IMR-90 (cell line): Measurements from ENCODE around the gene CHST1. TPM values are rescaled to one million over a fixed set of nuclear protein-coding genes. Genes with fewer than 3 reads are reported as not detected.

Experiments used
- ATAC-seq: fragments of 200-7000 bp; cut with Tn5 transposase; 2 replicates; pipeline ENCODE4 v1.9.1; 2020; ENCODE audit warnings: low read depth, mild to moderate bottlenecking, moderate library complexity
- BruUV-seq: library from RNA; stranded (reverse); fragments of 400-500 nt; replicated peaks from 2 replicates; lab custom pipeline; 2021; lab: Mats Ljungman, UMichigan
- CTCF ChIA-PET: fragments of 300-600 bp; formaldehyde crosslinking; extraction: SDS; loops from one replicate; lab custom pipeline; 2021; ENCODE audit warnings: antibody characterized with exemption; lab: Yijun Ruan, JAX
- POLR2A ChIA-PET: fragments of 300-600 bp; sonication (Branson Sonifier 250); formaldehyde crosslinking; loops from one replicate; lab custom pipeline; 2022; ENCODE audit warnings: antibody characterized with exemption; ENCODE audit not compliant: unreplicated experiment; lab: Charles Lee
- DNase-seq: peaks from one replicate; pipeline ENCODE4 v3.0.0; 2013
- H2AFZ ChIP-seq: replicated peaks from 2 replicates; pipeline ENCODE3; 2013; ENCODE audit warnings: low read length, mild to moderate bottlenecking; ENCODE audit not compliant: poor library complexity
- H2AK5ac ChIP-seq: 2 replicates; pipeline ENCODE4 v1.6.1; 2013; ENCODE audit warnings: low read depth, low read length, inconsistent platforms
- H2AK9ac ChIP-seq: replicated peaks from 2 replicates; pipeline ENCODE3; 2013; ENCODE audit warnings: mild to moderate bottlenecking, low read depth, low read length, moderate library complexity; ENCODE audit not compliant: poor library complexity
- H2BK120ac ChIP-seq: 2 replicates; pipeline ENCODE4 v1.6.1; 2013; ENCODE audit warnings: low read depth, low read length, inconsistent platforms
- H2BK15ac ChIP-seq: 3 replicates; pipeline ENCODE4 v1.6.1; 2013; ENCODE audit warnings: low read depth, low read length, inconsistent platforms
- H2BK20ac ChIP-seq: 2 replicates; pipeline ENCODE4 v1.6.1; 2013; ENCODE audit warnings: low read depth, mild to moderate bottlenecking, inconsistent platforms, low read length, moderate library complexity
- H2BK5ac ChIP-seq: 2 replicates; pipeline ENCODE4 v1.6.1; 2013; ENCODE audit warnings: mild to moderate bottlenecking, low read depth, low read length, inconsistent platforms; ENCODE audit not compliant: poor library complexity, severe bottlenecking
- H3K14ac ChIP-seq: replicated peaks from 2 replicates; pipeline ENCODE4 v1.6.1; 2013; ENCODE audit warnings: low read depth, low read length, inconsistent platforms
- H3K18ac ChIP-seq: 2 replicates; pipeline ENCODE4 v1.6.1; 2013; ENCODE audit warnings: low read depth, low read length, control low read depth
- H3K23ac ChIP-seq: 2 replicates; pipeline ENCODE4 v1.6.1; 2013; ENCODE audit warnings: low read depth, low read length, inconsistent platforms
- H3K27ac ChIP-seq: 2 replicates; pipeline ENCODE4 v1.5.1; 2013; ENCODE audit warnings: mild to moderate bottlenecking, control low read depth, low read length; ENCODE audit not compliant: insufficient read depth
- H3K27me3 ChIP-seq: 2 replicates; pipeline ENCODE4 v1.6.1; 2013; ENCODE audit warnings: low read length; ENCODE audit not compliant: control insufficient read depth, insufficient read depth
- H3K36me3 ChIP-seq: 2 replicates; pipeline ENCODE4 v1.6.1; 2013; ENCODE audit warnings: low read length, mixed read lengths; ENCODE audit not compliant: control insufficient read depth, insufficient read depth
- H3K4ac ChIP-seq: 2 replicates; pipeline ENCODE4 v1.6.1; 2013; ENCODE audit warnings: low read depth, low read length, inconsistent platforms
- H3K4me1 ChIP-seq: 2 replicates; pipeline ENCODE4 v1.6.1; 2013; ENCODE audit warnings: low read length, mixed read lengths; ENCODE audit not compliant: control insufficient read depth, insufficient read depth
- H3K4me2 ChIP-seq: 2 replicates; pipeline ENCODE4 v1.6.1; 2013; ENCODE audit warnings: low read depth, mild to moderate bottlenecking, control low read depth, low read length, moderate library complexity
- H3K4me3 ChIP-seq: 2 replicates; pipeline ENCODE4 v1.5.1; 2013; ENCODE audit warnings: low read depth, mild to moderate bottlenecking, control low read depth, low read length, moderate library complexity; ENCODE audit not compliant: insufficient read depth
- H3K56ac ChIP-seq: 2 replicates; pipeline ENCODE4 v1.6.1; 2013; ENCODE audit warnings: low read length, inconsistent platforms; ENCODE audit not compliant: insufficient read depth; ENCODE audit errors: extremely low read depth
- H3K79me1 ChIP-seq, 2 experiments: 2 replicates each; pipeline ENCODE4 v1.6.1; 2013; ENCODE audit warnings: low read length in 2 of 2, inconsistent platforms in 1 of 2, low read depth in 1 of 2
- H3K9ac ChIP-seq: 2 replicates; pipeline ENCODE4 v1.6.1; 2013; ENCODE audit warnings: low read depth, low read length, control low read depth
- H3K9me1 ChIP-seq: 2 replicates; pipeline ENCODE4 v1.6.1; 2013; ENCODE audit warnings: low read length, inconsistent platforms; ENCODE audit not compliant: insufficient read depth
- H3K9me3 ChIP-seq: 2 replicates; pipeline ENCODE4 v1.6.1; 2013; ENCODE audit warnings: low read length; ENCODE audit not compliant: control insufficient read depth, insufficient read depth
- H4K20me1 ChIP-seq: 2 replicates; pipeline ENCODE4 v1.6.1; 2013; ENCODE audit warnings: low read length, inconsistent platforms; ENCODE audit not compliant: insufficient read depth
- H4K5ac ChIP-seq: 2 replicates; pipeline ENCODE4 v1.6.1; 2013; ENCODE audit warnings: mild to moderate bottlenecking, low read depth, low read length, control low read depth
- H4K8ac ChIP-seq, 2 experiments: 2 replicates each; pipeline ENCODE4 v1.6.1; 2013; ENCODE audit warnings: low read depth in 2 of 2, low read length in 2 of 2, control low read depth in 1 of 2, inconsistent platforms in 1 of 2
- H4K91ac ChIP-seq: 2 replicates; pipeline ENCODE4 v1.6.1; 2013; ENCODE audit warnings: low read depth, low read length, inconsistent platforms; ENCODE audit not compliant: insufficient read depth
- BHLHE40 ChIP-seq: fragments of 150-350 bp; IDR thresholded peaks from 2 replicates; pipeline ENCODE4 v1.6.1; 2016; ENCODE audit warnings: mild to moderate bottlenecking, low read depth, low read length
- CEBPB ChIP-seq: IDR thresholded peaks from 2 replicates; pipeline ENCODE4 v1.6.1; 2012; ENCODE audit warnings: low read depth, low read length, improper control_type of control experiment
- CHD1 ChIP-seq: IDR thresholded peaks from 2 replicates; pipeline ENCODE4 v1.6.1; 2012; ENCODE audit warnings: low read depth, low read length, improper control_type of control experiment
- ELK1 ChIP-seq: fragments of 150-350 bp; IDR thresholded peaks from 2 replicates; pipeline ENCODE4 v1.6.1; 2016; ENCODE audit warnings: low read depth, mild to moderate bottlenecking, low read length, moderate library complexity, borderline replicate concordance
- FOS ChIP-seq: fragments of 150-350 bp; IDR thresholded peaks from 2 replicates; pipeline ENCODE4 v1.6.1; 2016; ENCODE audit warnings: low read depth, low read length
- MAFK ChIP-seq: IDR thresholded peaks from 2 replicates; pipeline ENCODE4 v1.6.1; 2012; ENCODE audit warnings: low read depth, low read length, improper control_type of control experiment
- MXI1 ChIP-seq: IDR thresholded peaks from 2 replicates; pipeline ENCODE4 v1.6.1; 2012; ENCODE audit warnings: low read depth, mild to moderate bottlenecking, low read length, moderate library complexity, borderline replicate concordance
- RFX5 ChIP-seq: IDR thresholded peaks from 2 replicates; pipeline ENCODE4 v1.8.0; 2012; ENCODE audit warnings: low read depth, mild to moderate bottlenecking, low read length, moderate library complexity
- WGBS, 2 experiments: methylation state at CpG; one replicate each; pipeline versions ENCODE4 v1.1.5 to v1.1.7; 2013; ENCODE audit warnings: missing lambda C conversion rate in 2 of 2; ENCODE audit not compliant: insufficient read length in 1 of 2; ENCODE audit errors: extremely low coverage in 2 of 2; 5-methylcytosine and 5-hydroxymethylcytosine counted together
- dilution Hi-C: fragments of 300-500 bp; cut with HindIII; formaldehyde crosslinking; loops from one replicate; pipeline ENCODE4 v1.14.3; 2018; ENCODE audit warnings: low sequenced_read_pairs; ENCODE audit not compliant: unreplicated experiment
- in situ Hi-C: fragments of 300-500 bp; cut with MboI; formaldehyde crosslinking; loops from 3 replicates; pipeline ENCODE4 v1.14.3; 2019; ENCODE audit warnings: low sequenced_read_pairs, inconsistent platforms, mixed read lengths
- intact Hi-C: fragments of 100-400 bp; cut with micrococcal nuclease; formaldehyde crosslinking; loops from 2 replicates; pipeline ENCODE4 v1.10.0; 2022
- polyA plus RNA-seq, 3 experiments: library from polyadenylated mRNA; depleted of rRNA; stranded (reverse); fragments of >200 nt; gene quantifications; 2 replicates each; pipeline ENCODE4 v1.2.3, GENCODE V29; 2012; ENCODE audit warnings: low replicate concordance in 1 of 3
- total RNA-seq: library from RNA; depleted of rRNA; stranded (reverse); fragments of >200 nt; gene quantifications from 2 replicates; pipeline ENCODE4 v1.2.3, GENCODE V29; 2012
- TF ChIP-seq, protein P1 (sequence below): fragments of 150-350 bp; IDR thresholded peaks from 2 replicates; pipeline ENCODE4 v1.6.1; 2017; ENCODE audit warnings: mild to moderate bottlenecking, antibody characterized with exemption, low read length, low read depth

The CHST1 gene
- total and polyA plus RNA-seq, 2 of the 4 experiments (the other 2 are of a cell fraction), result 0.21 TPM; not detected in 1

DNA sequence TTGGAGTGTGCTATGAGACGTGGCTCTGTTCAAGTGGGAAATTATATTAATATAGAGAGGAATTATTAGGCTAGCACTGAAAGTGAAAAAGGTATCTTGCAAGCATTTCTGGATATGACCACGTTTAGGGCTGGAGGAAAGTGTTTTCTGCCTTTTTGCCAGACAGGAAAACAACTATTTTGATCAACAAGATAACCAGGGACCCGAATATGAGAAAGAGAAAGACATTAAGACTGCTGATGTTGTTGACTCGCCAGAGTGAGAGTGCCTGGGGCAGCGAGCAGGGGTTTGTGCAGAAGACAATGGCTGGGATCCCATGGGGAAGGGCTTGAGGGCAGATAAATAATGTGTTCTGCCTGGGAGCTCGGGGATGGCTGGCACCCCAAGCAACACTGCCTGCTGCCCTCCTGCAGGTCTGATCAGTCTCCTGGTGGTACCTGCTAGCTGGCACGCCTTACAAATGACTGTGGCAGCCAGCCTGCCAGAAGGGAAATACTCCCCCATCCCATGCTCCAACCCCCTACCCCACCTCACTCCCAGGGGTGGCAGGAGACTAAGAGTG is 23.1 kb upstream of the CHST1 start:
- Histone ChIP-seq H2AK9ac (no peak overlapping the region), H3K23ac (no peak overlapping the region), H2AK5ac (no peak overlapping the region), H4K5ac (no peak overlapping the region), H2BK20ac (no peak overlapping the region), H3K36me3 (no peaks in the 10 kb centered on the region), H4K91ac (no peak overlapping the region), H4K20me1 (no peaks in the 10 kb centered on the region), H3K27me3 (peaks cover 18% of the 10 kb centered on the region), H2BK120ac (no peak overlapping the region), H2BK15ac (no peak overlapping the region), H3K18ac (no peak overlapping the region), H3K79me1 (no peaks in the 10 kb centered on the region), H3K9me1 (no peaks in the 10 kb centered on the region), H3K56ac (no peak overlapping the region), H3K4ac (no peak overlapping the region), H2BK5ac (no peak overlapping the region), H2AFZ (no peak overlapping the region), H3K4me3 (no peak overlapping the region), H4K8ac (no peak overlapping the region), H3K9me3 (no peaks in the 10 kb centered on the region), H3K27ac (no peak overlapping the region), H3K4me1 (no peaks in the 10 kb centered on the region), H3K9ac (no peak overlapping the region), H3K14ac (no peak overlapping the region), H3K4me2 (no peak overlapping the region)
- DNase-seq (no peak), ATAC-seq (no peak)
- dilution Hi-C loops, result no loop called here
- no TSS peak for BruUV-seq
- ChIA-PET CTCF (no interaction called here), POLR2A (no interaction called here)
- TF ChIP-seq MXI1 (no peak), CEBPB (no peak), CHD1 (no peak), ELK1 (no peak), FOS (no peak), RFX5 (no peak), BHLHE40 (no peak), MAFK (no peak)
- TF ChIP-seq, protein P1, sequence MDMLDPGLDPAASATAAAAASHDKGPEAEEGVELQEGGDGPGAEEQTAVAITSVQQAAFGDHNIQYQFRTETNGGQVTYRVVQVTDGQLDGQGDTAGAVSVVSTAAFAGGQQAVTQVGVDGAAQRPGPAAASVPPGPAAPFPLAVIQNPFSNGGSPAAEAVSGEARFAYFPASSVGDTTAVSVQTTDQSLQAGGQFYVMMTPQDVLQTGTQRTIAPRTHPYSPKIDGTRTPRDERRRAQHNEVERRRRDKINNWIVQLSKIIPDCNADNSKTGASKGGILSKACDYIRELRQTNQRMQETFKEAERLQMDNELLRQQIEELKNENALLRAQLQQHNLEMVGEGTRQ, result no peak
- intact Hi-C loops, result no loop called here
- 29% methylated on average over 3 of the region's 7 CpGs; no CpG with 5 or more reads in 1 of the 2 experiments for WGBS, 2 experiments
- in situ Hi-C loops, result no loop called here
